GM10847 (cell line): ENCODE measurements around the gene NAA16.

Experiments used
- POLR2A ChIP-seq: IDR thresholded peaks from 2 replicates; pipeline ENCODE4 v1.6.1; 2011; ENCODE audit not compliant: insufficient read length; ENCODE audit errors: extremely low read depth

Gene NAA16

DNA sequence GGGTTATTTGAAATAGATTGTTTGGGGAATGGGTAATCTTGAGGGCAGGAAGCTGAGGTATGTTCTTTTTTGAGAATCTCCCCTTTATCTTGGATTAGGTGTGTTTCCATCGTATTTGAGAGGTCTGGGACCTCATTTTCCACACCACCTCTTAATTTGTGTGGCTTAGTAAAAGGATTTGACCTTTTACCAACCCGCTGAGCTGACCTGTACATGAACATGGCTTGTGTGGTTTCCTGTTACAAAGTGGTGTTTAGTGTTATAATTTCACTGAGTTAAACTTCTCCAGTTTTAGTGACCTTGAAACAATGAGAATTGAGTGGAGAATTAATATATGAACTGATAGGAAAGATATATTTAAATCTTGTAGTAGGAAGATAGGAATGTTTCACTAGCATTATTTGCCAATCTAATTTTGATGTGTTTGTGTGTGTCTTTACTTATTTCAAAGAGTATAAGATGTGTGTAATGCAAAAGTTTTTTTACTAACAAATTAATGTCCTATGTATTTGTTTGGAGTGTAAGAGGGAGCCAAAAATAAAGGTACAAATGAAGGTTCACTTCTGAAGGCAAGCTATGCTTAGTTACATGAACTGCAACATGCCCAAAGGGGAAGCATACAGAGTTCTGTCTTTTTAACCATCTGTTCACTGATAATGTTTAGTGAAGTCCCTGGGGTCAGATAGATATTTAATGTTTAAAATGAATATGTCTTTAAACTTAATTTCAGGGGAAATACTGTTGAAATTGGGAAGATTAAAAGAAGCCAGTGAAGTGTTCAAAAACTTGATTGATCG, 17.1 kb downstream of the NAA16 start:
- no peak for TF ChIP-seq POLR2A

DNA sequence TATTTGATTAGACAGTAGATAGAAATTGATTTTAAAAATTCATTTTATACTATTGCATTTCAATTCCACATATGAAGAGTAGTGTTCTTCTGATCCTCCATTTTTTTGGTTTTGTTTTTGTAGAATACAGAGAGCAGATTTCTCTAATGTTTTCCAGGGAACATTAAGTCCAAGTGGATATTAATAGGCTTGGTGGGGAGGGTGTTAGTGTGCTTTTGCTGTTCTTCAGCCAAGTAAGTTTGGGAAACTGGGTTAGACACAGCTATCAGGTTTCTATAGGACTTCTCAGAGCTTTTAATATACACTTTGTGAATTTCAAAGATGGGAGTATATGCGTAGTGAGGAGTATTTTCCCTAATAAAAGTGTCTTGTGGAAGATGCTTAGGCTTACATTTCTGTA, 21.8 kb downstream of the NAA16 start:
- no peak for TF ChIP-seq POLR2A

DNA sequence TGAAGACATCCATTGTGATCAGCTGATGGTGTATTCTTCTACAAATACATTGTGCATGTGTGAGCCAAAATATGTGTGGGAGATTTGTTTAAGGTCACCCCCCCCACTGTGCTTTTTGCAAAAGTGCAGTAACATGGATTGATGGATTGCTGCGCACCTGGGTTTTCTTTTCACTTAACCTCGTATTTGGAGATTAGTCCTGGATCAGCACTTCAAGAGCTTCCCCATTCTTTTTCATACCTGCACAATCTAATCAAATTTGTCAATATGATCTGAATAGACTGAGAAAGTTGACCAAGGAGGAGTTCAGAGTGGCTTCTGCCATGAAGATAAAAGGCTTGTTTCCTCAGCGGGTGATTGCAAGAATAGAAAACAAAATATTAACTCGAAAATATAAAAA, 23.7 kb downstream of the NAA16 start:
- no peak for TF ChIP-seq POLR2A

DNA sequence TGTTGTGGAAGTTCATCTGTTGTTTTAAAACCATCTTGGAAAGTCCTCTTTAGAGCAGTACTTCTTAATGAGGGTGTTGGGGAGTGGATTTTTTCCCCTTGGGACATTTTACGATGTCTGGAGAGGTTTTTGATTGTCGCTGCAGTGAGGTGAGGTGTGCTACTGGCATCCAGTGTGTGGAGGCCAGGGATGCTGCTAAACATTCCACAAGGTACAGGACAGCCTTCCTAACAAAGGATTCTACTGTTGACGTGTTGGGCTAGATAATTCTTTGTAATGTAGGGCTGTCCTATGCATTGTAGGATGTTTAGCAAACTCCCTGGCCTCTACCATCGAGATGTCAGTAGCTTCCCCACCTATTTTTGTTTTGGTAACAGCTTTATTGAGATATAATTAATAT, 33.3 kb downstream of the NAA16 start:
- no peak for TF ChIP-seq POLR2A

DNA sequence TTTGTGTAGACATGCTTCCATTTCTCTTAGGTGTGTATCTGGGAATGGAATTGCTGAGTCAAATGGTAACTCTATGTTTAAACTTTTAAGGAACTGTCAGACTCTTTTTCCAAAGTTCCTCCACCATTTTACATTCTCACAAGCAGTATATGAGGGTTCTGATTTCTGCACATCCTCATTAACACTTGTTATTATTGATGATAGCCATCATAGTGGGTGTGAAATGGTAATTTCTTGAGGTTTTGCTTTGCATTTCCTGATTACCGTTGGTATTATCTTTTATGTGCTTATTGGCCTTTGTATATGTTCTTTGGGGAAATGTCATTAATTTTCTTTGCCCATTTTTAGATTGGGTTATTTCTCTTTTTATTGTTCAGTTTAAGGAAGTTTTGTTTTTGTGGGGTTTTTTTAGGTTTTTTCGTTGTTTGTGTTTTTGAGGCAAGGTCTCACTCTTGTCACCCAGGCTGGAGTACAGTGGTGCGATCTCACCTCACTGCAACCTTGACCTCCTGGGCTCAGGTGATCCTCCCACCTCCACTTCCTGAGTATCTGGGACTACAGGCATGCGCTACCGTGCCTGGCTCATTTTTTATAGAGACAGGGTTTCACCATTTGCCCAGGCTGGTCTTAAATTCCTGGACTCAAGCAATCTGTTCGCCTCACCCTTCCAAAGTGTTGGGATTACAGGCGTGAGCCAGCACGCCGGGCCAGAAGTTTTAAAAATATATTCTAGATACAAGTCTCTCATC, 34.3 kb downstream of the NAA16 start:
- no peak for TF ChIP-seq POLR2A

DNA sequence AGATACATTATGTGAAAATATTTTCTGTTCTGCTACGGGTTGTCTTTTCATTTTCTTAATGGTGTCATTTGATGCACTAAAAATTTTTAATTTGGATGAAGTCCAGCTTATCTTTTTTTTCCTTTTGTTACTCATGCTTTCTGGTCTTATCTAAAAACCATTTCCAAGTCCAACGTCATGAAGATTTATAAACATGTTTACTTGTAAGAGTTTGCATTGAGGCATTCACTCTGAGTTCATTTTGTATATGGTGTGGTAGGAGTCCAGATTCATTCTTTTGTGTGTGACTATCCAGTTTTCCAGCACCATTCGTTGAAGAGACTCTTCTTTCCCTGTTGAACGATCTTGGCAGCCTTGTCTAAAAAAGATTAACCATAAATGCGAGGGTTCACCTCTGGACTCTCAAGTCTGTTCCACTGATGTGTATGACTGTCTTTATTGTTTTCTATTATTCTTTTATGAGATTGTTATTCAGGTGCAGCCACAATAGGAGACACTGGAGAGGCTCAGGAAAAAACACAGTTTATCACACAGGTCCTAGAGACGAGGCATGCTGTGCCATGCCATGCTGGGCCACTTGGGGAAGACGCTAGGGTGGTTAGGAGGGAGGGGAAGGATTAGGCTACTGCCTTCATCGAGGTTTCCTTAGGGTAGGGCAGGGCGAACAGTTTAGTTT, 35.0 kb downstream of the NAA16 start:
- no peak for TF ChIP-seq POLR2A

DNA sequence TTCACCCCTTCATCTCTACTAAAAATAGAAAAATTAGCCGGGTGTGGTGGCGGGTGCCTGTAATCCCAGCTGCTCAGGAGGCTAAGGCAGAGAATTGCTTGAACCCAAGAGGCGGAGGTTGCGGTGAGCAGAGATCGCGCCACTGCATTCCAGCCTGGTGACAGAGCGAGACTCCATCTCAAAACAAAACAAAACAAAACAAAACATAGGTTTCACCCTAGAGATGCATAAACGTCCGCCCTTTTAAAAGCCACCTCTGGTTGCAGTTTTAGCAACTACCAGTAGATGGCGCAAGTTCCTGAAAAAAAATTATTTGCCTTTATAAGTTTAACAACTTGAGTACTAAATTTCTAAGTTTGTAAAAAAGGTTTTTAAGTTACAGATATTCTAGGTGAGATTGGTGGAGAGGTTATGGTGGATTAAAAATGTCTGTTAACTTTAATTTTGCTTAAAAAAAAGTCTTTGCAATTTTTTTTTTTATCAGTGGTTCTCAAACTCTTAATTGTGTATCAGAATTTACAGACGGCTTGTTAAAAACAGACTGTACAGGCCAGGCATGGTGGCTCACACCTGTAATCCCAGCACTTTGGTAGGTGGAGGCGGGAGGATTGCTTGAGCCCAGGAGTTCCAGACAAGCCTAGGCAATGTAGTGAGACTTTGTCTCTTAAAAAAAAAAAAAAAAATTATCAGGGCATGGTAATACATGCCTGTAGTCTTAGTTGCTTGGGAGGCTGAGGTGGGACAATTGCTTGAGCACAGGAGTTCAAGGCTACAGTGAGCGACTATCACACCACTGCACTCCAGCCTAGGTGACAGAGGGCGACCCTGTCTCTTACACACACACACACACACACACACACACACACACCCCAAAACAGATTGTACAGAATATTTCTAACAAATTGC, 42.1 kb downstream of the NAA16 start:
- TF ChIP-seq POLR2A = no peak

DNA sequence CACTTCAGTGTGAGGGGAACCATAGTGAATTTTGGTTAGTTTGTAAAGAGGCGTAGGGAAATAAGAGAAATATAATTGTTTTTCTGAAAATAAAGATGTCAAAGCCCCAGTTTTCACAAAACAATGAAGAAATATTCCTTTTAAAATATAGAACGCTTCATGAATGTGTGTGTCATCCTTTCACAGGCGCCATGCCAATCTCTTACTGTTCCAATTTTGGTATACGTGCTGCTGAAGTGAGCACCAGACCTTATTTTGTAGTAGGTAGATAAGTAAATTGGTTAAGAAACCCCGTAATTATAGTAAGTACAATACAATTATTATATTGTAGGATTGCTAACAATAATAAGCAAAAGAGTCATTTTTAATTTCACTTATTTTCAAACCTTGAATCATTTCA, 43.3 kb downstream of the NAA16 start:
- TF ChIP-seq POLR2A = no peak

DNA sequence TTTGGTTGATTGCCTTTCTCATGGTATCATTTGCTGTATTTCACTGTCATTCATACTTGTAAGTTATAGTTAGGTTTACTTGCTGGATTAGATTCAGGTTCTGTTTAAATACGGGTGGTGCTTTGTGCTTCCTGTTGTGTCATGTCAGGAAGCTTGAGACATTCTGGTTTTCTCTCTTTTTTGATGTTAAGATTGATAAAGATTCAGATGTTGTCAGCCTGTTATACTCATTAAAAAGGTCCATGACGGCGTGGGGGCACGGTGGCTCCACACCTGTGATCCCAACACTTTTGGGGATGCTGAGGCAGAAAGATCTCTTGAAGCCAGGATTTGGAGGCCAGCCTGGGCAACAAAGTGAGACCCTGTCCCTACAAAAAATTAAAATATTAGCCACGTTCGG, 45.7 kb downstream of the NAA16 start:
- TF ChIP-seq POLR2A = no peak

DNA sequence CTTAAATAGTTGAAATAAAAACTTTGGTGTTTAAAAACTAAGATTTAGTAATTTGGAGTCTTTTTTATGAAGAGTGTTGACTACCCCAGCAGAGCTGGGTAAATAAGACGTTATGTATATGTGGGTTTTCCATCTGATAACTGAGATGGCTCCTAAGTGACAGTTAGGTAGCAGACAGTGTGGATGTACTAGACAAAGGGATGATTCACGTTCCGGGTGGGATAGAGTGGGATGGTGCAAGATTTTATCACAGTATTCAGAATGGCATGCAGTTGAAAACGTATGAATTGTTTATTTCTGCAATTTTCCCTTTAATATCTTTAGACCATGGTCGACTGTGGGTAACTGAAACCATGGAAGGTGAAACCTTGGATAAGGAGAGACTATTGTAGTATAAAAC, 50.4 kb downstream of the NAA16 start:
- no peak for TF ChIP-seq POLR2A

DNA sequence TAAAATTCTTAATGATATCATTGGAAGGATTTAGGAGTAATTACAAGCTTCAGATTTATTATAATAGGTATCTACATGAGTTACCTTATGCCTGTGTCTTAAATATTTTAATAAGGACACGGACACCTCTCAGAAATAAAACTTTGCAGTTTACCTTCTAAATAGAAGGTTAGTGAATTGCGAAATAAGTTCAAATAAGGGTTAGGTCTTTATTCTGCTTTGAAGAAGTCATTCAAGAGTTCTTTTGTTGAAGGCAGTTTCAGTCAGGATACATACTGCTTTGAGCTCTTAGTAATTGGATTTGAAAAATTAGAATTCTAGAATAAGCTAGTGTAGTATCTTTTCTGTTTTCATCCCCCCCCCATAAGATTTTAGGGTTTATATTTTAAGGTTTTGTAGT, 53.0 kb downstream of the NAA16 start:
- no peak for TF ChIP-seq POLR2A

DNA sequence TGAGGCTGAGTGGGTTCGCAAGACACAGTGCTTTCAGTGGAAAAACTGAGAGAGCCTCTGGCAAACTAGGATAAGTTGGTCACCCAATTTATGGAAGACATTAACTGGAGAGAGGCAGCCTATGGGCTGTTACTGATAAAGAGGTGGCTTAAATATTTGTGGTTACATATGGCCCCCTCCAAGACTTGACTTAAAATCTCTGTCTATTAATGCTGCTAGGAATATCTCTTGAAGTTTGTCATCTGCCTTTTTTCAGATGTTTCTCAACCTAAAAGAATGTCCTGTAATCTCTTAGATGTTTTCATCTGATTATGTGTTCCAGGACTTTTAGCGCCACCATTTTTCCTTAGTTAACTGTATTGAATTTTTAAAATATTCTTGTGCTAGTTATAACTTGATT, 54.6 kb downstream of the NAA16 start:
- no peak for TF ChIP-seq POLR2A

DNA sequence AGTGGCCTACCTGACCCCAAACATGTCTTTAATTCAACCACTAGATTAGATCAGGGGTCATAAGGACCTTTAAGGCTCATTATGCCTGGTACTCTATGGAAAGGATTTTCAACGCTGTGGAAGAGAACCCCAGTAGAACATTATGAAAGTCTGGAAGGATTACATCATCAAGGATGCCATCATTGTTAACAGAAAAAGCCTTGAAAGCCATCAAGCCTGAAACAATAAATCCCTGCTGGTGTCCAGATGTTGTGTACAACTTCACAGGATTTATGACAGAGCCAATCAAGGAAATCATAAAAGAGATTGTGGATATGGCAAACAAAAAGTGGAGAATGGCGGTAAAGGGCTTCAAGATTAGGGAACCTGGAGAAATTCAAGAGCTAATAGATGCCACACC, 59.7 kb downstream of the NAA16 start:
- TF ChIP-seq POLR2A = no peak

DNA sequence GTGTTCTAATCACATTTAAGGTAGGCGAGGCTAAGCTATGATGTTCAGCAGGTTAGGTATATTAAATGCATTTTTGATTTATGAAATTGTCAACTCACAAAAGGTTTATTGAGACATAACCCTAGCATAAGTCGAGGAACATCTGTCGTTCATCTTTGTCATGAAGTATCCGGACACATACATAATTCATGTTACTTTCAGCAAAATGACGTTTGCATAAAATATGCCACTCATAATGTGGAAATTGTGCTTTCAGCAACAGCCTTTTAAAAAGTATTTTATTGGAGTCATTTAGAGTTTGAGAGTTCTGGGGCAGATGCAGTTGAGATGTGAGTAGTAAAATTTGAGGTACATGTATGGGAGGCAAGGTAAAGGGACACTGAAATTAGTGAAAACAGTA, 66.4 kb downstream of the NAA16 start:
- TF ChIP-seq POLR2A = no peak

DNA sequence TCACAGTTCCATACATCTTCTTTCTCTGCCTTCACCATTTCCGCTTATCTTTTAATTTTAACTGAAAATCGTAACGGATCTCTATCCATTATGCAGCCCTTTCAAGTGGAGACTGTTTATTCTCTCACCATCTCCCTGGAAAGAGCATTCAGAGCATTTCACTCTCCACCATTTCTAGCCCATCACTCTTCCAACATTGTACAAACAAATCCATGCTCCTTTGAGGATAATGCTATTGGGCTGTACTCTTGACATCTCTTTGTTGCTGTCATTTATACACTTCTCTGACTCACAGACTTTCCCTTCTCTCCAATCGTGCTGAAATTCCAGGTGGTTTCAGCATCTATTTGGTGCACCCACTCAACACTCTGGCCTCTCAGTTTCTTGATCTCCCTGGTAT, 71.4 kb downstream of the NAA16 start:
- TF ChIP-seq POLR2A = no peak

DNA sequence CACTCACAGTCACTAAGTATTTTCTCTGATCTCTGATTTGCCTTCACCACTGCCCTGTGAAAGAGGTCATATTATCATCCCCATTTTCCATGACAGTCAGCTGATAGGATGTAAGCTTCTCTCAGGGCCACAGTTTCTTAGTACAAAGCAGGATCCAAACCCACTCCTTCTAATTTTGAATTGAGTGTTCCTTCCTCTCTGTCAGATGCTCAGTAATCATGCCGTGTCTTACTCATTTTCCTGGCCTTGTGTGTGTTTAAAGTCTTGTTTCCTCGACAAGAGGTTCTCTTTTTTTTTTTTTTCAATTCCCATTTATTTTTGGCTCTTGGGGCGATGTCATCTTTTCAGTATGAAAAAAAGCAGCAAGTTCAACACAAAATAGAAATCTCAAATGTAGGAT, 72.3 kb downstream of the NAA16 start:
- no peak for TF ChIP-seq POLR2A
